HFFc6 (cell line): Measurements from ENCODE around the gene BLACAT1. TPM values are rescaled to one million over a fixed set of nuclear protein-coding genes. Genes with fewer than 3 reads are reported as not detected.

Experiments used
- DNase-seq: peaks from one replicate; pipeline ENCODE4 v3.0.0-alpha.2; 2018
- H3K27ac Mint-ChIP-seq: 2 replicates; pipeline ENCODE4 v1.8.0; 2020; ENCODE audit warnings: mild to moderate bottlenecking, mixed read lengths
- H3K27me3 Mint-ChIP-seq: 2 replicates; pipeline ENCODE4 v1.8.0; 2021; ENCODE audit warnings: mild to moderate bottlenecking, moderate library complexity, mixed read lengths; ENCODE audit not compliant: insufficient read depth
- H3K36me3 Mint-ChIP-seq: 2 replicates; pipeline ENCODE4 v1.8.0; 2021; ENCODE audit warnings: low read depth, mixed read lengths
- H3K4me1 Mint-ChIP-seq: 2 replicates; pipeline ENCODE4 v1.8.0; 2020; ENCODE audit warnings: low read depth, mixed read lengths
- H3K4me3 Mint-ChIP-seq: 2 replicates; pipeline ENCODE4 v1.8.0; 2020; ENCODE audit warnings: mild to moderate bottlenecking, moderate library complexity, mixed read lengths
- H3K9me3 Mint-ChIP-seq: 2 replicates; pipeline ENCODE4 v1.8.0; 2020; ENCODE audit warnings: mild to moderate bottlenecking, mixed read lengths
- CTCF ChIP-seq: fragments of 200-600 bp; sonication (generic); IDR thresholded peaks from 2 replicates; pipeline ENCODE4 v1.5.0; 2021; ENCODE audit warnings: antibody characterized with exemption, mild to moderate bottlenecking
- total RNA-seq, 6 experiments: library from RNA; stranded (reverse); fragmentation: NEBNext Ultra II Directional; extraction: Animal tissue kit (Norgen Biotek cat#: 25700); gene quantifications; 2 replicates in 1 of 6; 3 replicates in 5 of 6; pipeline ENCODE4 v1.2.3, GENCODE V29; 2021

BLACAT1 gene
- total RNA-seq, 6 experiments from 2014 or later = not detected

- TF ChIP-seq CTCF = no peak
- H3K4me1 Mint-ChIP-seq = no peaks in the 10 kb centered on the region
- no peaks in the 10 kb centered on the region for H3K36me3 Mint-ChIP-seq
- H3K27ac Mint-ChIP-seq = no peak overlapping the region
- no peak for DNase-seq
- peaks cover 39% of the 10 kb centered on the region for H3K27me3 Mint-ChIP-seq
- no peaks in the 10 kb centered on the region for H3K9me3 Mint-ChIP-seq
- H3K4me3 Mint-ChIP-seq = no peak overlapping the region
These were observed 580 bp upstream of the BLACAT1 start for GRCh38 chr1:205456383-205456867.

- no peak for DNase-seq
- Mint-ChIP-seq H3K27me3 (peaks cover 45% of the 10 kb centered on the region), H3K4me3 (no peak overlapping the region), H3K36me3 (no peaks in the 10 kb centered on the region), H3K9me3 (no peaks in the 10 kb centered on the region), H3K4me1 (no peaks in the 10 kb centered on the region), H3K27ac (no peak overlapping the region)
- no peak for TF ChIP-seq CTCF
These were observed 926 bp downstream of the BLACAT1 start for GRCh38 chr1:205454903-205455335.

GRCh38 chr1:205453466-205453865 is 2.4 kb downstream of the BLACAT1 start:
- H3K4me3 Mint-ChIP-seq = no peak overlapping the region

GRCh38 chr1:205452933-205453332 is 2.9 kb downstream of the BLACAT1 start:
- DNase-seq = no peak
- Mint-ChIP-seq H3K27me3 (peaks cover 43% of the 10 kb centered on the region), H3K9me3 (no peaks in the 10 kb centered on the region), H3K4me1 (no peaks in the 10 kb centered on the region; the same call in 1 of the 2 replicates), H3K36me3 (no peaks in the 10 kb centered on the region), H3K27ac (no peak overlapping the region), H3K4me3 (no peak overlapping the region)
- TF ChIP-seq CTCF = no peak

More at GRCh38 chr1:205453466-205453865, 2.4 kb downstream of the BLACAT1 start:
- Mint-ChIP-seq H3K36me3 (no peaks in the 10 kb centered on the region), H3K4me1 (no peaks in the 10 kb centered on the region; the same call in 1 of the 2 replicates), H3K27ac (no peak overlapping the region), H3K9me3 (no peaks in the 10 kb centered on the region), H3K27me3 (peaks cover 45% of the 10 kb centered on the region)
- DNase-seq = no peak
- no peak for TF ChIP-seq CTCF

GRCh38 chr1:205452364-205452763 is 3.5 kb downstream of the BLACAT1 start:
- no peak for DNase-seq
- no peak overlapping the region for H3K27ac Mint-ChIP-seq

More at GRCh38 chr1:205452364-205452763, 3.5 kb downstream of the BLACAT1 start:
- Mint-ChIP-seq H3K27me3 (peaks cover 38% of the 10 kb centered on the region), H3K9me3 (no peaks in the 10 kb centered on the region), H3K36me3 (no peaks in the 10 kb centered on the region), H3K4me3 (no peak overlapping the region), H3K4me1 (no peaks in the 10 kb centered on the region; the same call in 1 of the 2 replicates)
- no peak for TF ChIP-seq CTCF
